WTC11 (cell line): ENCODE results near the gene TRAP1. TPM values are rescaled to one million over a fixed set of nuclear protein-coding genes. Genes with fewer than 3 reads are reported as not detected.
A peak's percentile ranks its signal among the peaks of the same experiment; 100 is the strongest.

Experiments used
- ATAC-seq: fragments of 200-7000 bp; cut with Tn5 transposase; 2 replicates; pipeline ENCODE4 v1.10.0; 2021; ENCODE audit warnings: mild to moderate bottlenecking, moderate library complexity
- CTCF ChIA-PET: fragments of 300-600 bp; sonication (Branson Sonifier 250); formaldehyde crosslinking; loops from one replicate; lab custom pipeline; 2021; ENCODE audit warnings: antibody characterized with exemption; lab: Charles Lee
- POLR2A ChIA-PET: fragments of 350-600 bp; sonication (Branson Sonifier 250); formaldehyde crosslinking; loops from one replicate; lab custom pipeline; 2021; ENCODE audit warnings: antibody characterized with exemption; lab: Charles Lee
- DNase-seq: peaks from one replicate; pipeline ENCODE4 v3.0.0; 2021; ENCODE audit warnings: low spot score
- H3K27ac Mint-ChIP-seq: 2 replicates; pipeline ENCODE4 v1.8.0; 2021; ENCODE audit warnings: mixed read lengths
- H3K27me3 Mint-ChIP-seq: 2 replicates; pipeline ENCODE4 v1.8.0; 2021; ENCODE audit warnings: low read depth, mild to moderate bottlenecking, moderate library complexity, mixed read lengths
- H3K36me3 Mint-ChIP-seq: 2 replicates; pipeline ENCODE4 v1.8.0; 2021; ENCODE audit warnings: mixed read lengths
- H3K4me1 Mint-ChIP-seq: 2 replicates; pipeline ENCODE4 v1.8.0; 2022; ENCODE audit warnings: mixed read lengths
- H3K4me3 Mint-ChIP-seq: 2 replicates; pipeline ENCODE4 v1.8.0; 2021; ENCODE audit warnings: mild to moderate bottlenecking, moderate library complexity, mixed read lengths
- H3K9me3 Mint-ChIP-seq: 2 replicates; pipeline ENCODE4 v1.8.0; 2021; ENCODE audit warnings: mixed read lengths
- FOXP1 ChIP-seq: sonication (generic); formaldehyde crosslinking; IDR thresholded peaks from 2 replicates; pipeline ENCODE4 v1.8.0; 2022; ENCODE audit warnings: missing genetic modification reagents, mild to moderate bottlenecking, moderate library complexity, borderline replicate concordance
- FOXP4 ChIP-seq: sonication (generic); formaldehyde crosslinking; IDR thresholded peaks from 2 replicates; pipeline ENCODE4 v1.8.0; 2022; ENCODE audit warnings: mild to moderate bottlenecking, missing genetic modification reagents
- GTF2I ChIP-seq: fragments of 250-450 bp; sonication (Bioruptor Pico); conservative IDR thresholded peaks from 2 replicates; pipeline ENCODE4 v1.4.0; 2021; ENCODE audit warnings: mild to moderate bottlenecking
- HMGXB4 ChIP-seq: sonication (generic); formaldehyde crosslinking; IDR thresholded peaks from 2 replicates; pipeline ENCODE4 v1.8.1; 2023; ENCODE audit warnings: mild to moderate bottlenecking, moderate library complexity, missing genetic modification reagents
- PRRX2 ChIP-seq: fragments of 250-450 bp; sonication (Bioruptor Pico); IDR thresholded peaks from 2 replicates; pipeline ENCODE4 v1.8.0; 2021; ENCODE audit warnings: mild to moderate bottlenecking
- RELA ChIP-seq: sonication (generic); formaldehyde crosslinking; IDR thresholded peaks from 2 replicates; pipeline ENCODE4 v1.8.1; 2022; ENCODE audit warnings: missing genetic modification reagents, mild to moderate bottlenecking, borderline replicate concordance
- SMAD3 ChIP-seq: sonication (generic); formaldehyde crosslinking; IDR thresholded peaks from 2 replicates; pipeline ENCODE4 v1.8.0; 2022; ENCODE audit warnings: missing genetic modification reagents, mild to moderate bottlenecking, borderline replicate concordance
- TEAD1 ChIP-seq: sonication (generic); formaldehyde crosslinking; IDR thresholded peaks from 2 replicates; pipeline ENCODE4 v1.8.0; 2022; ENCODE audit warnings: mild to moderate bottlenecking, missing genetic modification reagents
- ZBTB43 ChIP-seq: sonication (generic); formaldehyde crosslinking; IDR thresholded peaks from 2 replicates; pipeline ENCODE4 v1.8.1; 2023; ENCODE audit warnings: mild to moderate bottlenecking, missing genetic modification reagents
- ZNF263 ChIP-seq: sonication (generic); formaldehyde crosslinking; IDR thresholded peaks from 2 replicates; pipeline ENCODE4 v1.8.1; 2022; ENCODE audit warnings: low read depth, mild to moderate bottlenecking, moderate library complexity, missing genetic modification reagents
- ZNF281 ChIP-seq: sonication (generic); formaldehyde crosslinking; IDR thresholded peaks from 2 replicates; pipeline ENCODE4 v1.8.0; 2023; ENCODE audit warnings: mild to moderate bottlenecking, missing genetic modification reagents
- total RNA-seq: library from RNA; stranded (reverse); gene quantifications from 3 replicates; pipeline ENCODE4 v1.2.3, GENCODE V29; 2021

Gene TRAP1
- total RNA-seq, 1 experiment from 2014 or later = 285 TPM

GRCh38 chr16:3646348-3646920 lies 70.9 kb downstream of the TRAP1 start:
- H3K27me3 Mint-ChIP-seq = no peaks in the 10 kb centered on the region
- CTCF ChIA-PET = interaction anchor here (1.1 to 1.4 kb wide), 2 partner anchors 9 to 119 kb away, joined by 3 to 5 read pairs; no protein-coding TSS in a partner anchor
- H3K4me3 Mint-ChIP-seq = no peak overlapping the region
- ATAC-seq (no peak), DNase-seq (no peak)
- POLR2A ChIA-PET = interaction anchor here (0.6 to 0.7 kb wide), 2 partner anchors 233 to 984 kb away, joined by 3 read pairs; no protein-coding TSS in a partner anchor
- peak overlapping the region; percentile 89 for H3K27ac Mint-ChIP-seq
- no peaks in the 10 kb centered on the region for H3K9me3 Mint-ChIP-seq
- H3K4me1 Mint-ChIP-seq = peaks cover 45% of the 10 kb centered on the region
- H3K36me3 Mint-ChIP-seq = peaks cover 3% of the 10 kb centered on the region; the same call in 1 of the 2 replicates
- TF ChIP-seq HMGXB4 (CRISPR knock-in tag) (no peak), ZNF281 (CRISPR knock-in tag) (no peak), FOXP4 (CRISPR knock-in tag) (no peak), GTF2I (CRISPR knock-in tag) (no peak), ZBTB43 (CRISPR knock-in tag) (no peak), RELA (no peak), PRRX2 (no peak), ZNF263 (no peak)

GRCh38 chr16:3645504-3646347 lies 71.6 kb downstream of the TRAP1 start:
- ChIA-PET CTCF (interaction anchor here (1.1 to 1.4 kb wide), 2 partner anchors 10 to 119 kb away, joined by 3 to 5 read pairs; no protein-coding TSS in a partner anchor), POLR2A (no interaction called here)
- H3K4me1 Mint-ChIP-seq = peaks cover 47% of the 10 kb centered on the region
- H3K4me3 Mint-ChIP-seq = peak overlapping the region; percentile 26
- H3K9me3 Mint-ChIP-seq = no peaks in the 10 kb centered on the region
- no peaks in the 10 kb centered on the region for H3K36me3 Mint-ChIP-seq
- H3K27ac Mint-ChIP-seq = peak overlapping the region; percentile 89
- no peaks in the 10 kb centered on the region for H3K27me3 Mint-ChIP-seq
- DNase-seq (peak; percentile 76), ATAC-seq (peak; percentile 78)
- TF ChIP-seq FOXP1 (no peak), SMAD3 (CRISPR knock-in tag) (0 out of 2 replicates have a peak, but pooled peaks have one; percentile 24), TEAD1 (CRISPR knock-in tag) (peak; percentile 43; the same call in 1 of the 2 replicates), FOXP4 (CRISPR knock-in tag) (0 out of 2 replicates have a peak, but pooled peaks have one; percentile 60)
